HepG2 (cell line): Measurements from ENCODE around the gene NFS1. TPM values are rescaled to one million over a fixed set of nuclear protein-coding genes. Genes with fewer than 3 reads are reported as not detected.

Source experiments
- HDAC1 ChIP-seq: sonication (generic); formaldehyde crosslinking; IDR thresholded peaks from 2 replicates; pipeline ENCODE4 v1.5.1; 2020; ENCODE audit warnings: mild to moderate bottlenecking, missing genetic modification reagents
- HNRNPK ChIP-seq: fragments of 200-400 bp; formaldehyde crosslinking; IDR thresholded peaks from 2 replicates; pipeline ENCODE4 v1.6.1; 2018; ENCODE audit warnings: low read length, low read depth, moderate library complexity, mild to moderate bottlenecking; ENCODE audit not compliant: poor library complexity, severe bottlenecking
- RAD21 ChIP-seq: fragments of 450-650 bp; formaldehyde crosslinking; IDR thresholded peaks from 2 replicates; pipeline ENCODE4 v1.5.0; 2020; ENCODE audit warnings: mild to moderate bottlenecking
- RFX3 ChIP-seq: IDR thresholded peaks from 2 replicates; pipeline ENCODE4 v1.6.1; 2016; ENCODE audit warnings: missing biosample characterization, missing genetic modification reagents
- SP5 ChIP-seq: IDR thresholded peaks from 2 replicates; pipeline ENCODE4 v1.6.1; 2016; ENCODE audit warnings: low read depth, borderline replicate concordance
- ZBTB21 ChIP-seq: sonication (generic); formaldehyde crosslinking; IDR thresholded peaks from 2 replicates; pipeline ENCODE4 v1.4.0; 2020; ENCODE audit warnings: missing genetic modification reagents
- ZC3H4 ChIP-seq: sonication (generic); formaldehyde crosslinking; IDR thresholded peaks from 2 replicates; pipeline ENCODE4 v1.4.0; 2020; ENCODE audit warnings: missing genetic modification reagents, borderline replicate concordance
- ZNF34 ChIP-seq: sonication (generic); formaldehyde crosslinking; IDR thresholded peaks from 2 replicates; pipeline ENCODE4 v1.4.0; 2020; ENCODE audit warnings: mild to moderate bottlenecking, missing genetic modification reagents, borderline replicate concordance
- ZNF598 ChIP-seq: sonication (generic); formaldehyde crosslinking; IDR thresholded peaks from 2 replicates; pipeline ENCODE4 v1.5.1; 2020; ENCODE audit warnings: mild to moderate bottlenecking, missing genetic modification reagents, borderline replicate concordance
- ZNF670 ChIP-seq: sonication (generic); formaldehyde crosslinking; IDR thresholded peaks from 2 replicates; pipeline ENCODE4 v1.8.0; 2022; ENCODE audit warnings: mild to moderate bottlenecking, missing genetic modification reagents, borderline replicate concordance
- ZSCAN12 ChIP-seq: sonication (generic); formaldehyde crosslinking; IDR thresholded peaks from 2 replicates; pipeline ENCODE4 v1.9.0; 2021; ENCODE audit warnings: mild to moderate bottlenecking, missing genetic modification reagents
- polyA plus RNA-seq, 8 experiments: library from polyadenylated mRNA; depleted of rRNA in 3 of 8; stranded (reverse) in 7 of 8; unstranded in 1 of 8; fragments of >200 nt; fragmentation: Illumina TruSeq in 4 of 8; extraction: Trizol in 4 of 8; gene quantifications; 2 replicates each; pipeline versions ENCODE4 v1.2.1 to v1.2.3, GENCODE V29; 2011 to 2016; ENCODE audit warnings: low read depth in 4 of 8, missing spikeins in 1 of 8, mixed read lengths in 1 of 8; ENCODE audit not compliant: insufficient read depth in 1 of 8
- total RNA-seq, 5 experiments: library from RNA; depleted of rRNA; stranded (reverse); fragments of >200 nt; fragmentation: Illumina TruSeq; extraction: Trizol; gene quantifications; 2 replicates each; pipeline ENCODE4 v1.2.3, GENCODE V29; 2016; ENCODE audit warnings: low read depth in 1 of 5
- TF ChIP-seq, protein P1 (sequence below): IDR thresholded peaks from 2 replicates; pipeline ENCODE4 v1.6.1; 2016; ENCODE audit warnings: missing compliant biosample characterization, missing genetic modification reagents, borderline replicate concordance
- TF ChIP-seq, protein P2 (sequence below): sonication (generic); formaldehyde crosslinking; IDR thresholded peaks from 2 replicates; pipeline ENCODE4 v1.4.0; 2020; ENCODE audit warnings: missing genetic modification reagents
- TF ChIP-seq, protein P3 (sequence below): sonication (generic); formaldehyde crosslinking; IDR thresholded peaks from 2 replicates; pipeline ENCODE4 v1.8.1; 2023; ENCODE audit warnings: mild to moderate bottlenecking, missing genetic modification reagents
- TF ChIP-seq, protein P4 (sequence below): sonication (generic); formaldehyde crosslinking; IDR thresholded peaks from 2 replicates; pipeline ENCODE4 v1.9.0; 2021; ENCODE audit warnings: missing genetic modification reagents, borderline replicate concordance
- TF ChIP-seq, protein P5 (sequence below): sonication (generic); formaldehyde crosslinking; IDR thresholded peaks from 2 replicates; pipeline ENCODE4 v1.5.1; 2020; ENCODE audit warnings: missing genetic modification reagents, mild to moderate bottlenecking, borderline replicate concordance

Gene NFS1
- total and polyA plus RNA-seq, 2 of the 13 experiments (the other 11 are each of a cell fraction or from before 2014, with no cell fraction given) = 65.9 to 88.1 TPM

DNA sequence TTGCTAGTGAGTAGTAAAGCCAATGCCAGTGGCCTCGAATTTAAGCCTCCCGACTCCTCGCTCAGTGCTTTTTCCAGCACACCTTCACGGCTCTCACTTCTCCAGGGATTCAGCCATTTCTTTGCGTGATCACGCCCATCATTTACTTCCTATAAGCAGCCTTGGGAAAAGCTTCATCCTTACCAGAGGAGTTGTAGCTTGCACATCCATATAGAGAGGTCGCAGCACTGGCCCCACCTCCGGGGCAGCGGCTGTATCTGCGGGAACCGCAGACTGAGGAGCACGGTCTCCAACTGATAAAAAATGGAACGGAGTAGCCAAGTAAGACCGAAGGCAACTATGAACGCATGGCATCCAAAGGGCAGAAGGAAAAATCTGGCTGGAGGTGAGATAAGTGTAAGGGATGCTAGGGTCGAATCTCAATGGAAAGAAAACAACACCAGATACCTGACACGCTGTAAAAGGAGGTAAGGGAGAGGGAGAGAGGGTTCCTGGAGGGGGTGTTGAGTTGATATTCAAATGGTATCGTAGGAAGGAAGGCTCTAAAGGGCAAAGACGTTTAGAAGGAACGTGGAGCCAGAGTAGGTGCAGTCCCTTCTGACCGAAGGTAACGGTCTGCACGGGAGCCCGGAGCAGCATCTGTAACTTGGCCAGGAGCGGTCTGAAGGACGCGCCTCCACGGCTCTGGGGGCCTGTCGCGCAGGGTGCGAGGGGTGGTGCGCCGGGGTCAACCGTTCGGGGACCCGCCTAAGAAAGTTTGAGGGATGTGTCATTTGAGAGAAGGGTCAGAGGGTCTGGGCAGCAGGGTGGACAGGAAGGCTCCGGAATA, 640 bp downstream of the NFS1 start (continued):
- TF ChIP-seq ZC3H4 (CRISPR knock-in tag) = peak; percentile 48; the same call in 1 of the 2 replicates
- TF ChIP-seq ZNF34 (CRISPR knock-in tag) = no peak; the same call in 1 of the 2 replicates
- TF ChIP-seq, protein P1, sequence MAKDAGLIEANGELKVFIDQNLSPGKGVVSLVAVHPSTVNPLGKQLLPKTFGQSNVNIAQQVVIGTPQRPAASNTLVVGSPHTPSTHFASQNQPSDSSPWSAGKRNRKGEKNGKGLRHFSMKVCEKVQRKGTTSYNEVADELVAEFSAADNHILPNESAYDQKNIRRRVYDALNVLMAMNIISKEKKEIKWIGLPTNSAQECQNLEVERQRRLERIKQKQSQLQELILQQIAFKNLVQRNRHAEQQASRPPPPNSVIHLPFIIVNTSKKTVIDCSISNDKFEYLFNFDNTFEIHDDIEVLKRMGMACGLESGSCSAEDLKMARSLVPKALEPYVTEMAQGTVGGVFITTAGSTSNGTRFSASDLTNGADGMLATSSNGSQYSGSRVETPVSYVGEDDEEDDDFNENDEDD = peak; percentile 39; the same call in 1 of the 2 replicates
- TF ChIP-seq, protein P2, sequence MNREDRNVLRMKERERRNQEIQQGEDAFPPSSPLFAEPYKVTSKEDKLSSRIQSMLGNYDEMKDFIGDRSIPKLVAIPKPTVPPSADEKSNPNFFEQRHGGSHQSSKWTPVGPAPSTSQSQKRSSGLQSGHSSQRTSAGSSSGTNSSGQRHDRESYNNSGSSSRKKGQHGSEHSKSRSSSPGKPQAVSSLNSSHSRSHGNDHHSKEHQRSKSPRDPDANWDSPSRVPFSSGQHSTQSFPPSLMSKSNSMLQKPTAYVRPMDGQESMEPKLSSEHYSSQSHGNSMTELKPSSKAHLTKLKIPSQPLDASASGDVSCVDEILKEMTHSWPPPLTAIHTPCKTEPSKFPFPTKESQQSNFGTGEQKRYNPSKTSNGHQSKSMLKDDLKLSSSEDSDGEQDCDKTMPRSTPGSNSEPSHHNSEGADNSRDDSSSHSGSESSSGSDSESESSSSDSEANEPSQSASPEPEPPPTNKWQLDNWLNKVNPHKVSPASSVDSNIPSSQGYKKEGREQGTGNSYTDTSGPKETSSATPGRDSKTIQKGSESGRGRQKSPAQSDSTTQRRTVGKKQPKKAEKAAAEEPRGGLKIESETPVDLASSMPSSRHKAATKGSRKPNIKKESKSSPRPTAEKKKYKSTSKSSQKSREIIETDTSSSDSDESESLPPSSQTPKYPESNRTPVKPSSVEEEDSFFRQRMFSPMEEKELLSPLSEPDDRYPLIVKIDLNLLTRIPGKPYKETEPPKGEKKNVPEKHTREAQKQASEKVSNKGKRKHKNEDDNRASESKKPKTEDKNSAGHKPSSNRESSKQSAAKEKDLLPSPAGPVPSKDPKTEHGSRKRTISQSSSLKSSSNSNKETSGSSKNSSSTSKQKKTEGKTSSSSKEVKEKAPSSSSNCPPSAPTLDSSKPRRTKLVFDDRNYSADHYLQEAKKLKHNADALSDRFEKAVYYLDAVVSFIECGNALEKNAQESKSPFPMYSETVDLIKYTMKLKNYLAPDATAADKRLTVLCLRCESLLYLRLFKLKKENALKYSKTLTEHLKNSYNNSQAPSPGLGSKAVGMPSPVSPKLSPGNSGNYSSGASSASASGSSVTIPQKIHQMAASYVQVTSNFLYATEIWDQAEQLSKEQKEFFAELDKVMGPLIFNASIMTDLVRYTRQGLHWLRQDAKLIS (CRISPR knock-in tag) = no peak
- TF ChIP-seq, protein P3, sequence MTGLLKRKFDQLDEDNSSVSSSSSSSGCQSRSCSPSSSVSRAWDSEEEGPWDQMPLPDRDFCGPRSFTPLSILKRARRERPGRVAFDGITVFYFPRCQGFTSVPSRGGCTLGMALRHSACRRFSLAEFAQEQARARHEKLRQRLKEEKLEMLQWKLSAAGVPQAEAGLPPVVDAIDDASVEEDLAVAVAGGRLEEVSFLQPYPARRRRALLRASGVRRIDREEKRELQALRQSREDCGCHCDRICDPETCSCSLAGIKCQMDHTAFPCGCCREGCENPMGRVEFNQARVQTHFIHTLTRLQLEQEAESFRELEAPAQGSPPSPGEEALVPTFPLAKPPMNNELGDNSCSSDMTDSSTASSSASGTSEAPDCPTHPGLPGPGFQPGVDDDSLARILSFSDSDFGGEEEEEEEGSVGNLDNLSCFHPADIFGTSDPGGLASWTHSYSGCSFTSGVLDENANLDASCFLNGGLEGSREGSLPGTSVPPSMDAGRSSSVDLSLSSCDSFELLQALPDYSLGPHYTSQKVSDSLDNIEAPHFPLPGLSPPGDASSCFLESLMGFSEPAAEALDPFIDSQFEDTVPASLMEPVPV (CRISPR knock-in tag) = no peak
- no peak for TF ChIP-seq SP5
- TF ChIP-seq HDAC1 (CRISPR knock-in tag) = no peak
- TF ChIP-seq RFX3 (CRISPR knock-in tag) = no peak
- no peak for TF ChIP-seq HNRNPK
- no peak for TF ChIP-seq ZSCAN12 (CRISPR knock-in tag)
- TF ChIP-seq ZNF598 (CRISPR knock-in tag) = no peak; the same call in 1 of the 2 replicates
- TF ChIP-seq RAD21 (CRISPR knock-in tag) = no peak
- TF ChIP-seq, protein P4, sequence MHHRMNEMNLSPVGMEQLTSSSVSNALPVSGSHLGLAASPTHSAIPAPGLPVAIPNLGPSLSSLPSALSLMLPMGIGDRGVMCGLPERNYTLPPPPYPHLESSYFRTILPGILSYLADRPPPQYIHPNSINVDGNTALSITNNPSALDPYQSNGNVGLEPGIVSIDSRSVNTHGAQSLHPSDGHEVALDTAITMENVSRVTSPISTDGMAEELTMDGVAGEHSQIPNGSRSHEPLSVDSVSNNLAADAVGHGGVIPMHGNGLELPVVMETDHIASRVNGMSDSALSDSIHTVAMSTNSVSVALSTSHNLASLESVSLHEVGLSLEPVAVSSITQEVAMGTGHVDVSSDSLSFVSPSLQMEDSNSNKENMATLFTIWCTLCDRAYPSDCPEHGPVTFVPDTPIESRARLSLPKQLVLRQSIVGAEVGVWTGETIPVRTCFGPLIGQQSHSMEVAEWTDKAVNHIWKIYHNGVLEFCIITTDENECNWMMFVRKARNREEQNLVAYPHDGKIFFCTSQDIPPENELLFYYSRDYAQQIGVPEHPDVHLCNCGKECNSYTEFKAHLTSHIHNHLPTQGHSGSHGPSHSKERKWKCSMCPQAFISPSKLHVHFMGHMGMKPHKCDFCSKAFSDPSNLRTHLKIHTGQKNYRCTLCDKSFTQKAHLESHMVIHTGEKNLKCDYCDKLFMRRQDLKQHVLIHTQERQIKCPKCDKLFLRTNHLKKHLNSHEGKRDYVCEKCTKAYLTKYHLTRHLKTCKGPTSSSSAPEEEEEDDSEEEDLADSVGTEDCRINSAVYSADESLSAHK (CRISPR knock-in tag) = no peak
- TF ChIP-seq, protein P5, sequence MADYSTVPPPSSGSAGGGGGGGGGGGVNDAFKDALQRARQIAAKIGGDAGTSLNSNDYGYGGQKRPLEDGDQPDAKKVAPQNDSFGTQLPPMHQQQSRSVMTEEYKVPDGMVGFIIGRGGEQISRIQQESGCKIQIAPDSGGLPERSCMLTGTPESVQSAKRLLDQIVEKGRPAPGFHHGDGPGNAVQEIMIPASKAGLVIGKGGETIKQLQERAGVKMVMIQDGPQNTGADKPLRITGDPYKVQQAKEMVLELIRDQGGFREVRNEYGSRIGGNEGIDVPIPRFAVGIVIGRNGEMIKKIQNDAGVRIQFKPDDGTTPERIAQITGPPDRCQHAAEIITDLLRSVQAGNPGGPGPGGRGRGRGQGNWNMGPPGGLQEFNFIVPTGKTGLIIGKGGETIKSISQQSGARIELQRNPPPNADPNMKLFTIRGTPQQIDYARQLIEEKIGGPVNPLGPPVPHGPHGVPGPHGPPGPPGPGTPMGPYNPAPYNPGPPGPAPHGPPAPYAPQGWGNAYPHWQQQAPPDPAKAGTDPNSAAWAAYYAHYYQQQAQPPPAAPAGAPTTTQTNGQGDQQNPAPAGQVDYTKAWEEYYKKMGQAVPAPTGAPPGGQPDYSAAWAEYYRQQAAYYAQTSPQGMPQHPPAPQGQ (CRISPR knock-in tag) = peak; percentile 19; the same call in 1 of the 2 replicates
- no peak; the same call in 1 of the 2 replicates for TF ChIP-seq ZNF670 (CRISPR knock-in tag)
- no peak; the same call in 1 of the 2 replicates for TF ChIP-seq ZBTB21 (CRISPR knock-in tag)
